Tibial artery (tissue), 4 donors: ENCODE results near the gene DNAAF1.

Experiments used
- DNase-seq, 2 donors: peaks; one replicate each; pipeline ENCODE4 v3.0.0-alpha.2; 2019
- H3K27ac ChIP-seq, 2 donors: fragments of 200-600 bp; sonication (generic) in 1 of 2; 1 replicate in 1 of 2; 2 replicates in 1 of 2; pipeline ENCODE4 v1.5.1; 2018 to 2019; ENCODE audit warnings: mild to moderate bottlenecking in 1 of 2
- H3K27me3 ChIP-seq, 2 donors: fragments of 200-600 bp; sonication (generic) in 1 of 2; one replicate each; pipeline versions ENCODE4 v1.5.1 to v1.6.0; 2016 to 2019
- H3K36me3 ChIP-seq, 3 donors: fragments of 200-600 bp; sonication (generic) in 2 of 3; one replicate each; pipeline ENCODE4 v1.5.1; 2016 to 2019; ENCODE audit warnings: mild to moderate bottlenecking in 2 of 3
- H3K4me1 ChIP-seq, 4 donors: fragments of 200-600 bp; sonication (generic) in 2 of 4; 1 replicate in 3 of 4; 2 replicates in 1 of 4; pipeline ENCODE4 v1.5.1; 2016 to 2019
- H3K4me3 ChIP-seq, 2 donors: fragments of 200-600 bp; sonication (generic) in 1 of 2; 1 replicate in 1 of 2; 2 replicates in 1 of 2; pipeline ENCODE4 v1.5.1; 2018 to 2019; ENCODE audit warnings: mild to moderate bottlenecking in 2 of 2
- H3K9me3 ChIP-seq, 3 donors: fragments of 200-600 bp; sonication (generic) in 1 of 3; one replicate each; pipeline ENCODE4 v1.5.1; 2016 to 2019
- CTCF ChIP-seq, 2 experiments: fragments of 200-600 bp in 1 of 2; fragments of 450-650 bp in 1 of 2; IDR thresholded peaks; one replicate each; pipeline ENCODE4 v1.5.1; 2017 to 2019; ENCODE audit warnings: antibody characterized with exemption in 2 of 2, mild to moderate bottlenecking in 1 of 2, moderate library complexity in 1 of 2
- intact Hi-C: fragments of 100-400 bp; cut with DNase I; formaldehyde crosslinking; loops from one replicate; pipeline ENCODE4 v1.15.0; 2023; ENCODE audit warnings: low total_unique reads

DNAAF1 gene

GRCh38 chr16:84205976-84206691 is 61.0 kb downstream of the DNAAF1 start:
- no peak for DNase-seq
- Histone ChIP-seq H3K9me3 (no peaks in the 10 kb centered on the region), H3K27ac (no peak overlapping the region), H3K4me3 (no peak overlapping the region), H3K36me3 (no peaks in the 10 kb centered on the region), H3K4me1 (no peaks in the 10 kb centered on the region), H3K27me3 (peaks cover 0 to 2% of the 10 kb centered on the region in 2 donors)
- TF ChIP-seq CTCF (IDR thresholded peaks at IDR 0.05) = no peak
- intact Hi-C loops = no loop called here

GRCh38 chr16:84207251-84207650 is 62.1 kb downstream of the DNAAF1 start:
- Histone ChIP-seq H3K27me3 (peaks cover 0 to 2% of the 10 kb centered on the region in 2 donors), H3K4me3 (no peak overlapping the region), H3K9me3 (no peaks in the 10 kb centered on the region), H3K36me3 (no peaks in the 10 kb centered on the region), H3K4me1 (no peaks in the 10 kb centered on the region), H3K27ac (no peak overlapping the region)
- no peak for DNase-seq
- intact Hi-C loops = no loop called here
- no peak for TF ChIP-seq CTCF (IDR thresholded peaks at IDR 0.05)

- H3K27me3 ChIP-seq = peaks cover 0 to 2% of the 10 kb centered on the region in 2 donors
- H3K36me3 ChIP-seq = no peaks in the 10 kb centered on the region
- no peak overlapping the region for H3K4me3 ChIP-seq
- DNase-seq = no peak
- H3K9me3 ChIP-seq = no peaks in the 10 kb centered on the region
- intact Hi-C loops = no loop called here
- TF ChIP-seq CTCF (IDR thresholded peaks at IDR 0.05) = no peak
- H3K27ac ChIP-seq = no peak overlapping the region
- no peaks in the 10 kb centered on the region for H3K4me1 ChIP-seq
Observed at GRCh38 chr16:84207879-84208278, 62.8 kb downstream of the DNAAF1 start.

- Histone ChIP-seq H3K27ac (no peak overlapping the region), H3K27me3 (peaks cover 0 to 3% of the 10 kb centered on the region in 2 donors), H3K36me3 (no peaks in the 10 kb centered on the region), H3K4me3 (no peak overlapping the region), H3K9me3 (no peaks in the 10 kb centered on the region), H3K4me1 (no peaks in the 10 kb centered on the region)
- intact Hi-C loops = no loop called here
- no peak for DNase-seq
- no peak for TF ChIP-seq CTCF (IDR thresholded peaks at IDR 0.05)
Observed at GRCh38 chr16:84209989-84210388, 64.9 kb downstream of the DNAAF1 start.

- H3K27me3 ChIP-seq = peaks cover 0 to 5% of the 10 kb centered on the region in 2 donors
- H3K4me3 ChIP-seq = no peak overlapping the region
- TF ChIP-seq CTCF (IDR thresholded peaks at IDR 0.05) = no peak
Observed at GRCh38 chr16:84212154-84212553, 67.0 kb downstream of the DNAAF1 start.

More at GRCh38 chr16:84212154-84212553, 67.0 kb downstream of the DNAAF1 start:
- intact Hi-C loops = no loop called here
- Histone ChIP-seq H3K9me3 (no peaks in the 10 kb centered on the region), H3K36me3 (no peaks in the 10 kb centered on the region), H3K27ac (no peak overlapping the region), H3K4me1 (no peaks in the 10 kb centered on the region)
- DNase-seq = no peak
